ENCODE data around the gene NEAT1. TPM values are rescaled to one million over a fixed set of nuclear protein-coding genes. Genes with fewer than 3 reads are reported as not detected.

NEAT1 gene
- total and polyA plus RNA-seq, 8 donors: 295 to 2,770 (median 695) TPM

- peaks cover 0 to 37% (median 0%) of the 10 kb centered on the region in 3 donors for H3K36me3 ChIP-seq
- peak in 4 of 6 donors; percentile 58 to 77 (median 61) for DNase-seq
- no peaks in the 10 kb centered on the region for H3K27me3 ChIP-seq
- no peak for TF ChIP-seq CTCF (IDR thresholded peaks at IDR 0.05)
- no peaks in the 10 kb centered on the region for H3K9me3 ChIP-seq
- no peak for ATAC-seq
- intact Hi-C loops (cut with DNase I): loop anchor here in 2 of 3 donors (2.0 to 5.0 kb wide), 2 partner anchors 75 to 79 kb away; partner anchors contain the start of gene MALAT1 (in 1 of the 2)
- peak overlapping the region; percentile 45 to 93 (median 78) for H3K4me3 ChIP-seq
- peaks cover 15 to 38% (median 23%) of the 10 kb centered on the region in 3 donors for H3K4me1 ChIP-seq
- 7 to 8% methylated on average over 19 of the region's 19 CpGs for WGBS, 2 donors
- FAIRE-seq: no peak
- H3K27ac ChIP-seq: peak overlapping the region; percentile 98 to 99 (median 99)
Observed at GRCh38 chr11:65423516-65424204, 1.1 kb downstream of the NEAT1 start.

GRCh38 chr11:65424205-65425104, 1.9 kb downstream of the NEAT1 start:
- peak overlapping the region; percentile 45 to 93 (median 78) for H3K4me3 ChIP-seq
- peak overlapping the region; percentile 98 to 99 (median 99) for H3K27ac ChIP-seq
- peaks cover 0 to 37% (median 0%) of the 10 kb centered on the region in 3 donors for H3K36me3 ChIP-seq
- 3 to 4% methylated on average over 18 of the region's 18 CpGs for WGBS, 2 donors
- no peaks in the 10 kb centered on the region for H3K27me3 ChIP-seq
- peaks cover 14 to 35% (median 15%) of the 10 kb centered on the region in 3 donors for H3K4me1 ChIP-seq
- FAIRE-seq: no peak
- peak in 5 of 6 donors; percentile 70 to 84 (median 78) for DNase-seq
- TF ChIP-seq CTCF (IDR thresholded peaks at IDR 0.05): no peak
- intact Hi-C loops (cut with DNase I): loop anchor here in 1 of 3 donors (5.0 kb wide), 1 partner anchor 78 kb away; no protein-coding TSS in a partner anchor
- no peak for ATAC-seq
- no peaks in the 10 kb centered on the region for H3K9me3 ChIP-seq

- H3K9me3 ChIP-seq: no peaks in the 10 kb centered on the region
- peaks cover 7 to 34% (median 7%) of the 10 kb centered on the region in 3 donors for H3K4me1 ChIP-seq
- H3K4me3 ChIP-seq: peak overlapping the region; percentile 45 to 93 (median 78)
- no peaks in the 10 kb centered on the region for H3K27me3 ChIP-seq
- no peak for FAIRE-seq
- peak overlapping the region; percentile 98 to 99 (median 99) for H3K27ac ChIP-seq
- H3K36me3 ChIP-seq: peaks cover 0 to 37% (median 0%) of the 10 kb centered on the region in 3 donors
- ATAC-seq: no peak
- no peak for TF ChIP-seq CTCF (IDR thresholded peaks at IDR 0.05)
- intact Hi-C loops (cut with DNase I): no loop called here
- DNase-seq: peak in 1 of 6 donors; percentile 57
- 1 to 2% methylated on average over 9 of the region's 9 CpGs for WGBS, 2 donors
Observed at GRCh38 chr11:65425105-65425970, 2.7 kb downstream of the NEAT1 start.

GRCh38 chr11:65425971-65426838, 3.6 kb downstream of the NEAT1 start:
- DNase-seq (no peak), FAIRE-seq (no peak), ATAC-seq (peak in 2 of 4 donors; percentile 0 to 2)
- peak overlapping the region; percentile 45 to 93 (median 78) for H3K4me3 ChIP-seq
- intact Hi-C loops (cut with DNase I): no loop called here
- WGBS, 2 donors: 4 to 5% methylated on average over 9 of the region's 9 CpGs
- H3K4me1 ChIP-seq: peaks cover 0 to 35% (median 5%) of the 10 kb centered on the region in 3 donors
- TF ChIP-seq CTCF (IDR thresholded peaks at IDR 0.05): no peak
- peaks cover 0 to 37% (median 0%) of the 10 kb centered on the region in 3 donors for H3K36me3 ChIP-seq
- H3K9me3 ChIP-seq: no peaks in the 10 kb centered on the region
- H3K27me3 ChIP-seq: no peaks in the 10 kb centered on the region
- H3K27ac ChIP-seq: peak overlapping the region; percentile 98 to 99 (median 99)

Data from pancreas (tissue), 10 donors.